Astrocyte (in vitro differentiated cells and primary cell): Measurements from ENCODE around the gene MORC2.

ENCODE experiments used
- CTCF ChIP-seq: IDR thresholded peaks from 2 replicates; pipeline ENCODE4 v1.5.1; 2011; ENCODE audit warnings: low read depth, mild to moderate bottlenecking, inconsistent platforms, low read length, moderate library complexity; ENCODE audit not compliant: insufficient read depth
- EZH2 ChIP-seq: IDR thresholded peaks from 2 replicates; pipeline ENCODE4 v1.6.1; 2012; ENCODE audit warnings: mild to moderate bottlenecking, low read length, inconsistent platforms; ENCODE audit not compliant: insufficient read depth

- TF ChIP-seq CTCF, result no peak
- no peak for TF ChIP-seq EZH2
Observed at GRCh38 chr22:30933457-30933856, 35.1 kb downstream of the MORC2 start.
